ENCODE data around the gene ETV6.
A peak's percentile ranks its signal among the peaks of the same experiment; 100 is the strongest.

Gene ETV6

DNA sequence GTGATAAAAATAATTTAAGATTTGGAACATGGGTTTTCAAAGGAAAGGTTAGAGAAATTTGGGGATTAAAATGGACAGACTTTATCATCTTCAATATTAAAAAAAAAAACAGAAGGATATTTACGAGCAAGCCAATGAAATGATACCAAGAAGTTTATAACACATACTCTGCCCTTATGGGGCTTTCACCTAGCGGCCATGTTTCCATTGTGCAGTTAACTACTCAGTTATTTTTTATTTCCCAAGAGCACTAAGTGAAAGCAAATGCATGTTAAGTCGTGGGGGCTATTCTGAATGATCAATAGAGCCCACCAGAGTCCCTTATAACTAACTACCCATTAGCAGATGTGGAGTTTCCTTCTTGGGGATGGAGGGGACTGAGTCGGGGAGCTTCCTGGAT is 53.9 kb downstream of the ETV6 start:
- no peak overlapping the region for H3K4me3 ChIP-seq (replicated peaks in 1 of 2; ENCODE audit: low read depth in 2 of 2, low read length in 2 of 2)
- TF ChIP-seq CTCF (IDR thresholded peaks at IDR 0.05; ENCODE audit: low read depth, low read length): no peak
- DNase-seq (ENCODE audit: low read depth in 2 of 2): no peak

GRCh38 chr12:11704089-11704488 is 54.6 kb downstream of the ETV6 start:
- DNase-seq (ENCODE audit: low read depth in 2 of 2): no peak
- TF ChIP-seq CTCF (IDR thresholded peaks at IDR 0.05; ENCODE audit: low read depth, low read length): no peak
- no peak overlapping the region for H3K4me3 ChIP-seq (replicated peaks in 1 of 2; ENCODE audit: low read depth in 2 of 2, low read length in 2 of 2)

- DNase-seq (ENCODE audit: low read depth in 2 of 2): peak; percentile 92 to 95
- no peak for TF ChIP-seq CTCF (IDR thresholded peaks at IDR 0.05; ENCODE audit: low read depth, low read length)
- no peak overlapping the region for H3K4me3 ChIP-seq (replicated peaks in 1 of 2; ENCODE audit: low read depth in 2 of 2, low read length in 2 of 2)
Observed at GRCh38 chr12:11705010-11705409, 55.5 kb downstream of the ETV6 start.

DNA sequence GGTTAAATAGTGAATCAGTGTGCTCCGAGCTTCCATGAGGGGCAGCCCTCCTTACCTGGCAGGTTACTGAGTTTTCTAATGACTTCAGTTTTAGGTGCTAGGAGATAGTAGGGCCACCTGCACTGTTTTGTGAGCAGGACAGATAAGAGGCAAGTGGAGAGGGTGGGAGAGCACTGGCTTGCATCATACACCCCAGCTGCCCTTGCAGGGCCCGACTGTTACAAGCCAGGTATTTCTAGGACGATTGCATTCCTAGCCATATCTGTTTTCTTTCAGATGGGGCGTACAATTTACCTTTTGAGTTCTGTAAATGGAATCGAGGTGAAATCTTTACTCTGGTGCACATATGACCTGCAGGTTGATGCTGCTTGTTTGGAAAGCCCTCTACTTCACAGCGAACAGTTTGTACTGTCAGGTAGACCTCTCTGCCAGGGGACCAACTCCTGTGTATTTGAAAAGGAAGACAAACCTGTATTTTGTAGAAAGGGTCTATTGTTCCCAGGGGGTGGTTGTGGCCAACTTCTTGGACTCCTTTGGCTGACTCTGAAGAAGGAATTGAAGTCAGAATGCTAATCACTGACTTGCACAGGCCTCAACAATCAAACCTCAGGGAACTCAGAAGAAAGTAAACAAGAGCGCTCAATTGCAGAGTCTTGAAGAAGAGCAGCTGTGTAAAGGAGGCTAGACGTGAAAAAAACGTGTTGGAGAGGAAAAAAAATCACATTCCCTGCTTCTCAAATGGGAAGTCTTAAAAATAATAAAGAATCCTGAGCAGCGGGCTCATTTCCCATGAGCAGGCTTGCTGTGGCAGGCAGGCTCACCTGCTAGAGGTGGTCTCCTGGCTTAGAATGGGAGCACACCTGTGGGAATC is 57.3 kb downstream of the ETV6 start:
- no peak overlapping the region for H3K4me3 ChIP-seq (replicated peaks in 1 of 2; ENCODE audit: low read depth in 2 of 2, low read length in 2 of 2)
- DNase-seq (ENCODE audit: low read depth in 2 of 2): no peak
- TF ChIP-seq CTCF (IDR thresholded peaks at IDR 0.05; ENCODE audit: low read depth, low read length): no peak

GRCh38 chr12:11707535-11707934 is 58.1 kb downstream of the ETV6 start:
- no peak for TF ChIP-seq CTCF (IDR thresholded peaks at IDR 0.05; ENCODE audit: low read depth, low read length)
- H3K4me3 ChIP-seq (replicated peaks in 1 of 2; ENCODE audit: low read depth in 2 of 2, low read length in 2 of 2): no peak overlapping the region
- no peak for DNase-seq (ENCODE audit: low read depth in 2 of 2)

- DNase-seq (ENCODE audit: low read depth in 2 of 2): no peak
- TF ChIP-seq CTCF (IDR thresholded peaks at IDR 0.05; ENCODE audit: low read depth, low read length): no peak
- H3K4me3 ChIP-seq (replicated peaks in 1 of 2; ENCODE audit: low read depth in 2 of 2, low read length in 2 of 2): no peak overlapping the region
Observed at GRCh38 chr12:11709513-11709912, 60.0 kb downstream of the ETV6 start.

Measured in cardiac fibroblast (primary cell).